ENCODE measurements around the gene EXOSC5.
"Not testable (repeated sequence)": the region's sequence is repeated elsewhere in the genome, so short reads cannot be mapped to it uniquely, and the experiment has no call there.

Gene EXOSC5

DNA sequence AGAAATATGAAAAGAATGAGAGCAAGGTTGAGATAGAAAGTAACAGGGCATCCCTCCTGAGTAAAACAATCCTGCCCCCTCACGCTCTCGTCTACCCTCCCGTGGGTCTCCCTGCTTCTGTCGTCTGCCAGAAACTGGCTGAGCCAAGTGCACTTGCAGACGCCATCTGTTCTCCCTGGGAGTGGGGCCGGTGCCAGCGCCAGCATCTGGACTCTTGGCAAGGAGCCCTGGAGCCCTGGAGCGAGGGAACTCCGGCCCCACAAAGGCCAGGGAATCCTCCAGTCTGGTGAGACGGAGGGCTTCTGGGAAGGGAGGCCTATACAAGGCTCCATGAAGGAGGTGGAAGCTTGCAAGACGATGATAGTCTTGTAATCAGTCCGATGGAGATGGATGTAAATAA lies 23.2 kb downstream of the EXOSC5 start:
- DNase-seq (ENCODE audit: extremely low spot score, insufficient read length, low read depth) (no peak), FAIRE-seq (no peak)

DNA sequence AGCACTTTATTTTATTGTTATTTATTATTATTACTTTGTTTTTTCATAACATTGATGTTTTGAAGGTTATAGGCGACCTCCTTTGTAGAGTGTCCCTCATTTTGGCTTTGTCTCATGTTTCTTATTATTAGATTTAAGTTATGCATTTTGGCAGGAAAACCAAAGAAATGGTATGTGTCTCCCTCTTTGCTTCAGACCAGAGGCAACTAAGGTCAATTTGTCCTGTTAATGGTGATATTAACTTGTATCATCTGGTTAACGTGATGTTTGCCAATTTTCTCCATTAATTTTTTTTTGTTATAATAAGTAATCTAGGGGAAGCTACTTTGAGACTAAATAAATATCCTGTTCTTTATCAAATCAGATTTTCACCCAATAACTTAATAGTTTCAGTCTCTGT lies 24.7 kb downstream of the EXOSC5 start:
- DNase-seq (ENCODE audit: extremely low spot score, insufficient read length, low read depth), result no peak
- FAIRE-seq, result no peak

DNA sequence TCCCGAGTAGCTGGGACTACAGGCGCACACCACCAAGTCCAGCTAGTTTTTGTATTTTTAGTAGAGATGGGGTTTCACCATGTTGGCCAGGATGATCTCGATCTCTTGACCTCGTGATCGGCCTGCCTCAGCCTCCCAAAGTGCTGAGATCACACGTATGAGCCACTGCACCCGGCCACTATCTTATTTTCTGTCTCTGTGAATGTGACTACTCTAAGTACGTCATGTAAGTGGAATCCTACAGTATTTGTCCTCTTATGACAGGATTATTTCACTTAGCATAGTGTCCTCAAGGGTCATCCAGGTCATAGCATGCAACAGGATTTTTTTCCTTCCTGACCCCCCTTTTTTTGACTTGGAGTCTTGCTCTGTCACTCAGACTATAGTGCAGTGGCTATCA lies 25.6 kb downstream of the EXOSC5 start:
- no peak for DNase-seq (ENCODE audit: extremely low spot score, insufficient read length, low read depth)
- no peak for FAIRE-seq

DNA sequence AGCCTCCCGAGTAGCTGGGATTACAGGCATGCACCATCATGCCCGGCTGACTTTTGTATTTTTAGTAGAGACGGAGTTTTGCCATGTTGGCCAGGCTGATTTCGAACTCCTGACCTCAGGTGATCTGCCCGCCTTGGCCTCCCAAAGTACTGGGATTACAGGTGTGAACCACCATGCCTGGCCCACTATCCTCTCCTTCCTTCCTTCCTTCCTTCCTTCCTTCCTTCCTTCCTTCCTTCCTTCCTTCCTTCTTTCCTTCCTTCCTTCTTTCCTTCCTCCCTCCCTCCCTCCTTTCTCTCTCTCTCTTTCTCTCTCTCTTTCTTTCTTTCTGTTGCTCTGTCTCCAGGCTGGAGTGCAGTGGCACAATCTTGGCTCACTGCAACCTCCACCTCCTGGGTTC lies 26.0 kb downstream of the EXOSC5 start:
- FAIRE-seq; DNase-seq (ENCODE audit: extremely low spot score, insufficient read length, low read depth): not testable (repeated sequence)

DNA sequence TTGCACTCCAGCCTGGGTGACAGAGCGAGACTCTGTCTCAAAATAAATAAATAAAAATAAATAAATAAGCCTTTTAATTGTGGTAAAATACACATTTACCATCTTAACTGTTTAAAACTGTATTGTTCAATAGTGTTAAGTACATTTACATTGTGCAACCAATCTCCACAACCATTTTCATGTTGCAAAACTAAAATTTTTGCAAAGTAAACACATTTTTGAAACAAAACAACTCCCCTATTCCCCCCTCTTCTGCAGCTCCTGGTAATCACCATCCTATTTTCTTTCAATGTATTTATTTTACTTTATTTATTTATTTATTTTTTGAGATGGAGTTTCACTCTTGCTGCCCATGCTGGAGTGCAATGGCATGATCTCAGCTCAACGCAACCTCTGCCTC lies 27.4 kb downstream of the EXOSC5 start:
- DNase-seq (ENCODE audit: extremely low spot score, insufficient read length, low read depth) (no peak), FAIRE-seq (no peak)

DNA sequence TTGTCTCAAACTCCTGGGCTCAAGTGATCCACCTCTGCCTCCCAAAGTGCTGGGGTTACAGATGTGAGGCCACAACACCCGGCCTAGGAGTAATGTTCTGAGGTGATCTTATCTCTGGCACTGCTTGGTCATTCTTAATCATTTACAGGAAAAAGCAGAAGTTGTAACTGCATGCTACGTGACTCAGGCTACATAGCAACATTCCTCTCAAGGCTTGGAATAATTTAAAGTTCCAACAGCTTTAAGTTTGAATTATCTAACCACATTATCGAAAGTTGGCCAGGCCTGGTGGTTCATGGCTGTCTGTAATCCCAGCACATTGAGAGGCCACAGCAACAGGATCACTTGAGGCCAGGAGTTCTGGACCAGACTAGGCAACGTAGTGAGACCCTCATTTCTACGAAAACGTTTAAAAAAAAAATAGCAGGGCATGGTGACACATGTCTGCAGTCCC lies 29.3 kb downstream of the EXOSC5 start:
- DNase-seq (ENCODE audit: extremely low spot score, insufficient read length, low read depth) (no peak), FAIRE-seq (peak; percentile 93)

DNA sequence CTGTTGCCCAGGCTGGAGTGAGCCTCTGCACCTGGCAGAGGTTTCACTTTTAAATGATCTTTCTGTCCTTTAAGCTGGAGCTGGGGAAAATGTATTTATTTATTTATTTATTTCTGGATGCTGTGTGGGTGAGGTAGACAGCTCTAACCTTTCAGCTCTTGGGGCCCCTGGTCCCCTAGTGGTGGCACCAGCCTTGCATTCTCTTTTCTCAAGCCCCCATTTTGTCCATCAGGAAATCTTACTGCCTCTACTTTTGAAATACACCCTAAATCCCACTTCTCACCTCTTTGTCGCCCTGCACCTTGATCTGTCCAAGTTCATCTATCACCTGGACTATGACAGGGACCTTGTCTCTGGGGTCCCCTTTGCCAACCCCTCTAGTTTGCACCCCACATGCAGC lies 31.1 kb downstream of the EXOSC5 start:
- no peak for DNase-seq (ENCODE audit: extremely low spot score, insufficient read length, low read depth)
- no peak for FAIRE-seq

DNA sequence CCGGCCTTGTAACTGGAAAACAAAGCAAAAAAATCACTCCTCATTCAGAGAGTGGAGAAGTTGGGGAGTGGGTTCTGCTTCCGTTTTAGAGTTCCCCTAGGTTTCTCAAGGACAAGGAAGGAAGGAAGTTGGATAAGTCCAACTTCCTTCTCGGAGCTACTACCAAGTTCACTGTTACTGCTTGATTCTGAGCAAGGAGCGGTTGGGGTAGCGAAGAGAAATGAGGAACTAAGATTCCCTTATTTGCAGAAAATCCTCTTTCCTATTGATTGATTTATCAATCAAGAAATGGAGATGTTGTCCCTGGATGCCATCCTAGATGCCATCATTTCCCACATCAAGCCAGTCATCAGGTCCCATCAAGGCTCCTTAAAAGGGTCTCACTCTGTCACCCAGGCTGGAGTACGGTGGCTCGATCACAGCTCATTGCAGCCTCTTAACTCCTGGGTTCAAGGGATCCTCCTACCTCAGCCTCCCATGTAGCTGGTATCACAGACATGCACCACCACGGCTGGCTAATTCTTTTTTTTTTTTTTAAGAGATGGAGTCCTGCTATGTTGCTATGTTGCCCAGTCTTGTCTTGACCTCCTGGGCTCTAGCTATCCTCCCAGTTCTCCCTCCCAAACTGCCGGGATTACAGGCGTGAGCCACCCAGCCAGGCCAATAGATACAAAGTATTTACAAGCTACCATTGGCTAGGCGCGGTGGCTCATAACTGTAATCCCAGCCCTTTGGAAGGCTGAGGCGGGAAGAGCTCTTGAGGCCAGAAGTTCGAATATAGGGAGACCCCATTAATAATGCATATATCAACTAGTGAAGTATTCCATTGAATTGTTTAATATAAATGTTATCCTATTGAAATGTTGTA lies 32.4 kb downstream of the EXOSC5 start:
- no peak for DNase-seq (ENCODE audit: extremely low spot score, insufficient read length, low read depth)
- peak; percentile 60 for FAIRE-seq

DNA sequence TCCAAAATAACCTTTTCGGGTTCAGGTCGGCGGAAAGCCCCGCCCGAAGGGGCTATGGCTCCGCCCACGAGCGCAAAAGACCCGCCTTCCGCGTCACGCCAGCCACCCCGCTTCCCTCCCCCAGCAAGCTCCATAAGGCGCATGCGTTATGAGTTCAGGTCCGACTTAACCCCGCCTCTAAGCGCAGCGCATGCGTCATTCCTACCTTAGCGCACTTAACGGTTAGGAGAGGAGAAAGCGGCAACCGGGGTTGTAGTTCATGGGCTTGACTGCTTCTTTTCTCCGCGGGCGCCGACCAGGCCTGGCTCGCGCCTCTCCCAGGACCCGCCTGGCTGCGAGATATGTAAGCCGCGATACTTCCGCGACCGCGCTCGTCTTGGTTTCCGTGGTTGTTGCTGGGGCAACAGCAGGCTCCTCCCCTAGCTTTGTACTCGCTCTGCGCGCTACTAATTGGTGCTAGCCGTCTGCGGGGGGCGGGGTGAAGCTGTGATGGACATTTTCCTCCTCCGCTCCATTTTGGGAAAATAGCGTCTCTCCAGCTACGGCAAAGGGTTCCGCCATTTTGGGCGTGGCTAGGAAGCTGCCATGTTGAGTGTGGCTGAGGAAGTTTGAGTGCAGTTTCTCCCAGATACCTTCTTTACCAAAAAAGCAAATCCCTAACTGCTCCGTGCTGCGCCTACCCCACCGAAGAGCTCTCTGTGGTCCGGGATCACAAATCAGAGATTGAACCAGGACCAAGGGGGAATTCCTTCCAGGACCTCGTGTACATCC lies 33.2 kb downstream of the EXOSC5 start, which contains the start of gene B9D2:
Gene B9D2, minus strand, starts transcription at position 397 of the 771 bp plus-strand sequence. CDS start 630 bp downstream, outside the sequence.
- FAIRE-seq, result peak; percentile 98
- peak; percentile 88 for DNase-seq (ENCODE audit: extremely low spot score, insufficient read length, low read depth)

DNA sequence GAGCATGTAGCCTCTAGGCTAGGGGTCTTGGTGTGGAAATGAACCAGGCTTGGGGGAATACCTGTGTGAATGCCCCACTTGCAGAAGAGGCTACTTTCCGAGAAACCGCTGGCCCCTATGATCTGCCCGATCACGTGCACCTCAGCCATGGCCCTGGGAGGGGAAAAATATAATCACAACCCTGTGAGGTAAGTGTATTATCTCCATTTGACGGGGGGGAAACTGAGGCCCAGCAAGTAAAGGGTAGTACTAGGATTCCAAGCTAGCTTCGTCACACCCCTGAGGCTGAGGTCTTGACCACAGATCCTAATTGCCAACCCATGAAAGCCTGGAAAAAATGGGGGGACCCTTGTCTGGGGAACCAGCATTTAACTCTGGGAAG lies 33.8 kb downstream of the EXOSC5 start:
- DNase-seq (ENCODE audit: extremely low spot score, insufficient read length, low read depth) (no peak), FAIRE-seq (no peak)

DNA sequence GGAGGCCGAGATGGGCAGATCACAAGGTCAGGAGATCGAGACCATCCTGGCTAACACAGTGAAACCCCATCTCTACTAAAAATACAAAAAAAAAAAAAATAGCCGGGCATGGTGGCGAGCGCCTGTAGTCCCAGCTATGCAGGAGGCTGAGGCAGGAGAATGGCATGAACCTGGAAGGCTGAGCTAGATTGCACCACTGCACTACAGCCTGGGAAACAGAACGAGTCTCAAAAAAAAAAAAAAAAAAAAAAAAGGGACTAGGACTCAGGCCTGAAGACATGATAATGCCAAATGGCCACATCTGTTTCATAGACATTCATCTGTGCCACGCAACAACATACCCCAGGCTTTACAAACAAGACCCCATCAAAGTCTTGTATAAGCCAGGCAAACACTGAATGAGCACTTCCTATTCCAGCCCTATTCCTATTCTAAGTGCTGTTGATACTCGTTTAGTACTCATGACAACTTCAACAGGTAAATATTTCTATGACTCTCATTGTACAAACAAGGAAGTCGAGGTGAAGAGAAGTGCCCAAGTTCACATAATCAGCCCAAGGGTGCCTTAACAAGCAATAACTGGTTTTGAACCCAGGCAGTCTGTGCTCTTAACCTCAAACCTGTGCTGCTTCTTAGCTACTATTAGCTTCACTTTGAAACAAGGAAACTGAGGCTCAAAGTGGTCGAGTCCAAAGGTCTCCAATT lies 34.9 kb downstream of the EXOSC5 start:
- FAIRE-seq, result no peak
- no peak for DNase-seq (ENCODE audit: extremely low spot score, insufficient read length, low read depth)

DNA sequence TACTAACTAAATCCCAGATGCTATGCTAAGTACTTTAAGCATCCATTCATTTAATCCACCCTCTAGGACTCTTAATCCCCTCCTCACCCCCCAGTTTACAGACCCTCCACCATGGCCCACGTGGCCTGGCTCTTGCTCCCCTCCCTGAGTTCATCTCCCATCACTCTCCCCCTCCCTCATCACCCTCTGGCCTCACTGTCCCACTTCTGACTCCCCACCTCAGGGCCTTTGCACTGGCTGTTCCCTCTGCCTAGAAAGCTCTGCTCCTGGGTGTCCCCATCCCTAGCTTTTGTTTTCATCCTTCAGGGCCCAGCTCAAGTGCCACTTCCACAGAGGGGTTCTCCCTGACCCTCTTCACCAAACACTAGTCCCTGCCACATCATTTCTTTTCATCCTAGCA lies 37.4 kb downstream of the EXOSC5 start:
- no peak for FAIRE-seq

DNA sequence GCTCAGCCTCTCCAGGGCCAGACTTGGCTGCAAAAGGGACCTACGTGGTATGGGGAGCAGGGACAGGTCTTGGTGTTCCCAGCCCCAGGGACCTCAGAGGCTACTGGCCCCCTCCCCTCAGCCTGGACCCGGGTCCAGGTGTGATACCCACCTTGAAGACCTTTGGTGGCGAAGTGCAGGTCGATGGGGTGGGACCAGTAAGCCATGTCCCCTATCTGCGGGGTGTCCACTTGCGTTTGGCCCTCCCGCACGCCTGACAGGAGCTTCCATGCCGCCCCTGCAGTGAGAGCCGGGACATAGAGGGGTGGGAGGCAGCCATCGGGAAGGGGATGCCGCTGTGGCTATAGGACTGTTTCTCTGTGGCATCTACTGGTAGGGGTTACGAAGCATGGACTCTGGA lies 39.4 kb downstream of the EXOSC5 start:
- DNase-seq (ENCODE audit: extremely low spot score, insufficient read length, low read depth) (no peak), FAIRE-seq (no peak)

More for the DNA sequence above, 37.4 kb downstream of the EXOSC5 start:
- DNase-seq (ENCODE audit: extremely low spot score, insufficient read length, low read depth), result no peak

DNA sequence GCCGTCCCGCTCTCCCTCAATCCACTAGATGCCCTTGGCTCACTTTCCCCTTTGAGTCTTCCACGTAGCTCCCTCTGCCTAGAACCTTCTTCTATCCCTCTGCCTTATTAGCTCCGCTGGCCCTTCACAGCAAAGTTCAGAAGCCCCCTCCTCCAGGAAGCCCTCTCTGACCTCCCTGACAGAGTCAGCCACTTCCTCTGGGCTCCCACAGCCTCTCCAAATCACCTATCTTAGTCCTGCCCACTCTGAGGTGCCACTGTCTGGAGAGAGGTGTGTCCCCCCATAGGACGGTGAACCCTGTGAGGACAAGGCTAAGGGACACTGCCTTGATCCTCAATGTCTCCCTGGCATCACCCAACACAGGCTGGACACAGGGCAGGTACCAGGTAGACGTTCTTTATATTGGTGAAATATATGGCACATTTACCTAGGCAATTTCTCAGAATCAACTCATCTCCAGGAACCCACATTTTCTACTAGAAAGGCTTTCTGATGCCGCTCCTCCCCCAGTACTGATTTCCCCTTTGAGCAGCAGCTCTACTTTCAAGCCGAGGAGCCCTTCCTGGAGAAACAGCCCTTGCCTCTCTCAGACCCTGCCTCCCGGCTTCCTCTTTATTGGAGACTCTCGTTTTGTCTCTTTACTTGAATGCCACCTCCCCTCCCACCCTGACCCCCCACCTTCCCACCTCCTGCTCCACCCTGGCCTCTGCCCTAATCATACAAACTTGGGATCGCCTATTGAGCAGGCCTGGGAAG lies 40.0 kb downstream of the EXOSC5 start:
- FAIRE-seq, result no peak
- no peak for DNase-seq (ENCODE audit: extremely low spot score, insufficient read length, low read depth)

DNA sequence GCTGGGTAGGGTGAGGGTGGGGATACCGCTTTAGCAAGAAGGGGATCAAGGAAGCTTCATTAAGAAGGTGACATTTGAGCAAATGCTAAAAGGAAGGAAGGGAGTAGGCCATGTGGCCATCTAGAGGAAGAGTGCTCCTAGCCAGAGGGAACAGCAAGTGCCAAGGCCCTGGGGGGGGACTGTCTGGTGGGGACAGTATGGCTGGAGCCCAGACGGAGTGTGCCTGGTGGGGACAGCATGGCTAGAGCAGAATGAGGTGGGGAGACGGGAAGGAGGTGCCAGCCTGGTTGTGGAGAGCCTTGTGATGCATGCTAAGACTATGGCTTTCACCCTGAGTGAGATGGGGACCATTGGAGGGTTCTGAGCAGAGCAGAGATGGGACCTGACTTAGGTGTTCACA lies 41.4 kb downstream of the EXOSC5 start:
- DNase-seq (ENCODE audit: extremely low spot score, insufficient read length, low read depth) (no peak), FAIRE-seq (no peak)

DNA sequence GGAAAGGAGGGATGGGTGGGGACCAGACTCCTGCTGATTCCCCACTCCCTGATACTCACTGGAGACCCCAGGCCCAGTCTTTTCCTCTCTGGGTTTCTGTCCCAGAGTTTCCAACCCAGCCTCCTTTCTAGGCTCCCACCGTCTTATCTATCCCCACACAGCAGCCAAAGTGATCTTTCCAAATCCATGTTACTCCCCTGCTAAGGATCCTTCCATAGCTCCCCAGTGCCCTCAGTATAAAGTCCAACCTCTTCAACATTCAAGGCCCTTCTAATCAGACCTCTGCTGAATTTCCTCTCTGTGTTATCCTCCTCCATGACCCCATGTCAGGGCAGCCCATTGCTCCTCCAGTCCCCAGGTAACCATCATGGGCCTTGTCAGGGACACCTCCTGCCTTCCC lies 42.1 kb downstream of the EXOSC5 start:
- DNase-seq (ENCODE audit: extremely low spot score, insufficient read length, low read depth), result no peak
- FAIRE-seq, result no peak

DNA sequence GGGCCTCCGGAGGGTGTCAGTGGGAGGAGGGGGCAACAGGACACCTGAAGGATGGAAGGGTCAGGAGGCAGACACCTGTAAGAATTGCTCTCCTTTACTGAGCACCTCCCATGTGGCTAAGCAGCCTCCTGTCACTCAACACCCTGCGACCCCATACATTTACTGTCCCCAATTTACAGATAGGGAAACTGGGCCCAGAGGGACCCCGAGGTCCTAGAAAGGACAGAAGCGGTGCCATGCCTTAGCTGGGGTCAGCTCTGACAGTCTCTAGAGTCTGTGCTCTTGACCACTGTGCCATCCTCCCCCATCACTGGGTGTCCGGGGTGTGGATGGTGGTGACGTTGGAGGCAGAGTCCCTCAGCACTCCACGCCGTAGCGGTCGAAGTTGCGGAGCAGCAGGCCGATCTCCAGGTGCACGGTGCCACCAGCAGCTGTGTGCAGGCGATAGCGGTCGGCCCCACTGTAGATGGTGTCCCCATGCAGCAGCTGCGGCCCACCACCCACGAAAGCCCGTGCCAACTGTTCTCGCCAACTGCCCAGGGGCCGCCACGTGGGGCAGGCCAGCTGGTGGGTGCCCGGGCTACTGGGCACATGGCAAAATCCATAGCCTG lies 42.7 kb downstream of the EXOSC5 start:
- FAIRE-seq, result no peak
- DNase-seq (ENCODE audit: extremely low spot score, insufficient read length, low read depth), result no peak

DNA sequence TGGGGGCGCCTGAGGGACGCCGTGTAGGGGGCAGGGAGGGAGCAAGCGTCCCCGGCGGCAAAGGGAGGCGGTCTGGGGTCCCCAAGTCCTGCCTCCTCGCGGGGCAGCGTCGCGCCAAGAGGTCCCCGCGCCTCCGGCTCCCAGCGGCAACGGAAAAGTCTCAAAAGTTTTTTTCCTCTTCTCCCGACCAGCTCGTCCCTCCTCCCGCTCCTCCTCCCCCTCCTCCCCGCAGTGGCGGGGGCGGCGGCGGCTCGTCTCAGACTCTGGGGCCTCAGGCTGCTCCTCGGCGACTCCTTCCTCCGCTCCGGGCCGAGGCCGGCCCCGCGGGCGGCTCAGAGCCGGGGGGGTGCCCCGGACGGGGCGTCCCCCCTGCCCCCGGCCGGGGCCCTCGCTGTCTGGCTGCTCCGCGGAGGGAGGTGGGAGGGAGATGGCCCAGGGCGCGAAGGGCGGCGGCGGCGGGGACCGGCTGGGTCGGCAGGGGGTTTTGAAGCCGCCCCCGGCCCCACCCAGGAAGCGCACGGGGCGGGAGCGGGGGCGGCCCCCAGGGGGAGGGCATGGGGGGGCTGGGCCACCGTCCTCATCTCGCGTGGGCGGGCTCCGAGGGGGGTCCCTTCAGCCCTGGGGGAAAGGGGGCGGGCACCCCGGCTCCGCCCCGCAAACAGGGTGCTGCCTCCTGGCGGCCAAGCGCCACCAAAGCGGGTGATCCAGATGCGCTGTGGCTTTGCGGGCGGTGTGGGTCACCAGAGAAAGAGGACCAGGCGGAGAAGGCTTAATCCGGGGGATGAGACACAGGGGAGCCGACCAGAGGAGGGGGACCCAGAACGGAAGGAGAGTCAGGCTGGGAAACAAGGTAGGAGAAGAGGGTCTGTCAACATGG lies 43.5 kb downstream of the EXOSC5 start, which contains the start of gene TGFB1:
Gene TGFB1, minus strand, starts transcription at position 457 of the 877 bp plus-strand sequence. CDS start 878 bp downstream, outside the sequence.
- DNase-seq (ENCODE audit: extremely low spot score, insufficient read length, low read depth) (peak; percentile 96), FAIRE-seq (peak; percentile 89)

Measured in GM18507 (cell line).